K562 (cell line): ENCODE measurements around the gene UBA7. TPM values are rescaled to one million over a fixed set of nuclear protein-coding genes. Genes with fewer than 3 reads are reported as not detected.

Experiments used
- CREB1 ChIP-seq, 2 experiments: sonication (generic) in 1 of 2; formaldehyde crosslinking in 1 of 2; IDR thresholded peaks; 2 replicates each; pipeline versions ENCODE4 v1.6.1 to v1.8.0; 2012 to 2022; ENCODE audit warnings: inconsistent platforms in 1 of 2, mild to moderate bottlenecking in 1 of 2, missing genetic modification reagents in 1 of 2, moderate library complexity in 1 of 2
- ELF2 ChIP-seq: fragments of 250-450 bp; sonication (Bioruptor Pico); IDR thresholded peaks from 2 replicates; pipeline ENCODE4 v1.5.0; 2021; ENCODE audit warnings: mild to moderate bottlenecking
- ESRRB ChIP-seq: fragments of 250-450 bp; sonication (Bioruptor Pico); IDR thresholded peaks from 2 replicates; pipeline ENCODE4 v1.5.0; 2020; ENCODE audit warnings: mild to moderate bottlenecking, moderate library complexity, borderline replicate concordance
- EZH2 ChIP-seq: IDR thresholded peaks from 2 replicates; pipeline ENCODE4 v1.6.1; 2012; ENCODE audit warnings: low read depth, mild to moderate bottlenecking, inconsistent platforms, low read length, borderline replicate concordance
- FOXK2 ChIP-seq, 2 experiments: fragments of 450-650 bp; IDR thresholded peaks in 1 of 2; conservative IDR thresholded peaks in 1 of 2; 2 replicates each; pipeline ENCODE4 v1.6.1; 2016; ENCODE audit warnings: low read depth in 2 of 2, mild to moderate bottlenecking in 1 of 2
- HCFC1 ChIP-seq: IDR thresholded peaks from 2 replicates; pipeline ENCODE4 v1.6.1; 2012; ENCODE audit warnings: low read depth, low read length, improper control_type of control experiment
- NR2C2 ChIP-seq, 2 experiments: fragments of 200-800 bp in 1 of 2; sonication (Bioruptor generic) in 1 of 2; sonication (generic) in 1 of 2; formaldehyde crosslinking in 1 of 2; IDR thresholded peaks; 2 replicates each; pipeline versions ENCODE4 v1.6.1 to v1.8.0; 2016 to 2022; ENCODE audit warnings: mild to moderate bottlenecking in 1 of 2, missing compliant biosample characterization in 1 of 2, missing genetic modification characterization in 1 of 2, missing genetic modification reagents in 1 of 2
- RNF2 ChIP-seq: sonication (generic); IDR thresholded peaks from 2 replicates; pipeline ENCODE4 v1.6.1; 2016
- TCFL5 ChIP-seq: fragments of 250-450 bp; sonication (Bioruptor Pico); conservative IDR thresholded peaks from 2 replicates; pipeline ENCODE4 v1.6.1; 2021; ENCODE audit warnings: mild to moderate bottlenecking, moderate library complexity, matching md5 sums
- ZNF197 ChIP-seq: fragments of 200-800 bp; sonication (Bioruptor generic); IDR thresholded peaks from 2 replicates; pipeline ENCODE4 v1.6.1; 2016; ENCODE audit warnings: low read depth, missing genetic modification characterization, missing compliant biosample characterization
- ZNF584 ChIP-seq: fragments of 200-800 bp; sonication (Bioruptor generic); IDR thresholded peaks from 2 replicates; pipeline ENCODE4 v1.6.1; 2016; ENCODE audit warnings: low read depth, mild to moderate bottlenecking, missing genetic modification characterization, missing compliant biosample characterization
- polyA plus RNA-seq, 8 experiments: library from polyadenylated mRNA; depleted of rRNA in 4 of 8; stranded (reverse) in 5 of 8; unstranded in 3 of 8; fragments of >200 nt; fragmentation: Nextera tagmentation in 2 of 8; fragmentation: Illumina TruSeq in 1 of 8; extraction: Ambion mirVana in 2 of 8; extraction: Trizol in 1 of 8; gene quantifications; 2 replicates each; pipeline versions ENCODE4 v1.2.1 to v1.2.3, GENCODE V29; 2011 to 2014; ENCODE audit warnings: inconsistent platforms in 1 of 8, missing spikeins in 1 of 8
- total RNA-seq, 7 experiments: library from RNA; depleted of rRNA in 6 of 7; stranded (reverse); fragments of >200 nt in 6 of 7; fragmentation: Illumina TruSeq in 2 of 7; extraction: Trizol in 2 of 7; gene quantifications; 2 replicates each; pipeline versions ENCODE4 v1.2.1 to v1.2.3, GENCODE V29; 2011 to 2021; ENCODE audit warnings: low replicate concordance in 1 of 7
- TF ChIP-seq, protein P1 (sequence below): sonication (generic); formaldehyde crosslinking; IDR thresholded peaks from 2 replicates; pipeline ENCODE4 v1.8.0; 2023; ENCODE audit warnings: missing genetic modification reagents, mild to moderate bottlenecking, borderline replicate concordance
- TF ChIP-seq, protein P2 (sequence below): sonication (generic); formaldehyde crosslinking; IDR thresholded peaks from 2 replicates; pipeline ENCODE4 v1.9.0; 2022; ENCODE audit warnings: mild to moderate bottlenecking, missing genetic modification reagents
- TF ChIP-seq, protein P3 (sequence below): fragments of 450-650 bp; formaldehyde crosslinking; IDR thresholded peaks from 2 replicates; pipeline ENCODE4 v1.4.0; 2020; ENCODE audit warnings: mild to moderate bottlenecking, mixed read lengths
- TF ChIP-seq, protein P4 (sequence below): fragments of 250-450 bp; sonication (Bioruptor Pico); IDR thresholded peaks from 2 replicates; pipeline ENCODE4 v1.5.0; 2022; ENCODE audit warnings: mild to moderate bottlenecking

The UBA7 gene
- total and polyA plus RNA-seq, 9 of the 15 experiments (the other 6 are each of a cell fraction or from before 2014, with no cell fraction given), result 0.17 to 3.3 (median 2.0) TPM

DNA sequence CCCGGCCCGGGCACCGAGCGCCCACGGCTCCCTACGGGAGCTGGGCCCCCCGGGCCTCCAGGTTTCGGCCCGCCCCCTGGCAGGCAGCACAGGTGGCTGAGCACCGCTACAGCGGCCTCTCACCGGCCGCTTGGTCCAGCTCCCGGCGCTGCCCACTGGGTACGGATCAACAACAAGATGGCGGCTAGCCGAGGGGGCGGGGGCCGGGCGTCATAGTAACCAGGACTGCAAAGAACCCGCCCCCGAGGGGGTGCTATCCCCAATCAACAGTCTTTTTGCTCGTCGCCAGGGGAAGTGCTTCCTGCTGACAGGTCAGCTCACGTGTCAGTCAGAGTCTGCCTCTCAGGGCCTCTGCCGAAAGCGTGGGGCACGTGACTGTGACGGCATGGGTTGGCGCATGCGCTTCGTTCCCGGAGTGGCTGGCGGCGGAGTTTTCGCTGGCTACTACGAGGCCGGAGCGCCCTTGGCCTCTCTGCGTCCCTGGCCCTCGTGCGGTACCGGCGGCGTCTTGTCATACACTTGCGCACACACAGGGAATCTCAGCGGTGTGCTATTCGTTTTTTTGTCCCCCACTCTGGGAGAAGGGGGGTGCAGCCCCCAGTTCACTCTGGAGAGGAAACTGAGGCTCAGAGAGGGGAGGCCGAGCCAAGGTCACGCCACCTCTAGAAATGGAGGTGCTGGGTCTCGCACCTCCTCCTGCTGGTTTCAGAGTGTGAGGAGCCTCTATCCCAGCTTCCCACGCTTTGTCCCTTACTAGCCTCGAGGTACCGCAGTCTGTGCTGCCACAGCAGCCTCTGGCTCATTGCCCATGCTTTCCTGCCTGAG, 27.2 kb downstream of the UBA7 start, which contains the start of gene IP6K1 (continued):
- TF ChIP-seq, protein P1, sequence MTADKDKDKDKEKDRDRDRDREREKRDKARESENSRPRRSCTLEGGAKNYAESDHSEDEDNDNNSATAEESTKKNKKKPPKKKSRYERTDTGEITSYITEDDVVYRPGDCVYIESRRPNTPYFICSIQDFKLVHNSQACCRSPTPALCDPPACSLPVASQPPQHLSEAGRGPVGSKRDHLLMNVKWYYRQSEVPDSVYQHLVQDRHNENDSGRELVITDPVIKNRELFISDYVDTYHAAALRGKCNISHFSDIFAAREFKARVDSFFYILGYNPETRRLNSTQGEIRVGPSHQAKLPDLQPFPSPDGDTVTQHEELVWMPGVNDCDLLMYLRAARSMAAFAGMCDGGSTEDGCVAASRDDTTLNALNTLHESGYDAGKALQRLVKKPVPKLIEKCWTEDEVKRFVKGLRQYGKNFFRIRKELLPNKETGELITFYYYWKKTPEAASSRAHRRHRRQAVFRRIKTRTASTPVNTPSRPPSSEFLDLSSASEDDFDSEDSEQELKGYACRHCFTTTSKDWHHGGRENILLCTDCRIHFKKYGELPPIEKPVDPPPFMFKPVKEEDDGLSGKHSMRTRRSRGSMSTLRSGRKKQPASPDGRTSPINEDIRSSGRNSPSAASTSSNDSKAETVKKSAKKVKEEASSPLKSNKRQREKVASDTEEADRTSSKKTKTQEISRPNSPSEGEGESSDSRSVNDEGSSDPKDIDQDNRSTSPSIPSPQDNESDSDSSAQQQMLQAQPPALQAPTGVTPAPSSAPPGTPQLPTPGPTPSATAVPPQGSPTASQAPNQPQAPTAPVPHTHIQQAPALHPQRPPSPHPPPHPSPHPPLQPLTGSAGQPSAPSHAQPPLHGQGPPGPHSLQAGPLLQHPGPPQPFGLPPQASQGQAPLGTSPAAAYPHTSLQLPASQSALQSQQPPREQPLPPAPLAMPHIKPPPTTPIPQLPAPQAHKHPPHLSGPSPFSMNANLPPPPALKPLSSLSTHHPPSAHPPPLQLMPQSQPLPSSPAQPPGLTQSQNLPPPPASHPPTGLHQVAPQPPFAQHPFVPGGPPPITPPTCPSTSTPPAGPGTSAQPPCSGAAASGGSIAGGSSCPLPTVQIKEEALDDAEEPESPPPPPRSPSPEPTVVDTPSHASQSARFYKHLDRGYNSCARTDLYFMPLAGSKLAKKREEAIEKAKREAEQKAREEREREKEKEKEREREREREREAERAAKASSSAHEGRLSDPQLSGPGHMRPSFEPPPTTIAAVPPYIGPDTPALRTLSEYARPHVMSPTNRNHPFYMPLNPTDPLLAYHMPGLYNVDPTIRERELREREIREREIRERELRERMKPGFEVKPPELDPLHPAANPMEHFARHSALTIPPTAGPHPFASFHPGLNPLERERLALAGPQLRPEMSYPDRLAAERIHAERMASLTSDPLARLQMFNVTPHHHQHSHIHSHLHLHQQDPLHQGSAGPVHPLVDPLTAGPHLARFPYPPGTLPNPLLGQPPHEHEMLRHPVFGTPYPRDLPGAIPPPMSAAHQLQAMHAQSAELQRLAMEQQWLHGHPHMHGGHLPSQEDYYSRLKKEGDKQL (CRISPR knock-in tag), result no peak
- TF ChIP-seq, protein P2, sequence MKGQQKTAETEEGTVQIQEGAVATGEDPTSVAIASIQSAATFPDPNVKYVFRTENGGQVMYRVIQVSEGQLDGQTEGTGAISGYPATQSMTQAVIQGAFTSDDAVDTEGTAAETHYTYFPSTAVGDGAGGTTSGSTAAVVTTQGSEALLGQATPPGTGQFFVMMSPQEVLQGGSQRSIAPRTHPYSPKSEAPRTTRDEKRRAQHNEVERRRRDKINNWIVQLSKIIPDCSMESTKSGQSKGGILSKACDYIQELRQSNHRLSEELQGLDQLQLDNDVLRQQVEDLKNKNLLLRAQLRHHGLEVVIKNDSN (CRISPR knock-in tag), result peak; percentile 100
- no peak for TF ChIP-seq NR2C2 (CRISPR knock-in tag; IDR thresholded peaks at IDR 0.05)
- no peak for TF ChIP-seq NR2C2 (tag; IDR thresholded peaks at IDR 0.05)
- TF ChIP-seq, protein P3, sequence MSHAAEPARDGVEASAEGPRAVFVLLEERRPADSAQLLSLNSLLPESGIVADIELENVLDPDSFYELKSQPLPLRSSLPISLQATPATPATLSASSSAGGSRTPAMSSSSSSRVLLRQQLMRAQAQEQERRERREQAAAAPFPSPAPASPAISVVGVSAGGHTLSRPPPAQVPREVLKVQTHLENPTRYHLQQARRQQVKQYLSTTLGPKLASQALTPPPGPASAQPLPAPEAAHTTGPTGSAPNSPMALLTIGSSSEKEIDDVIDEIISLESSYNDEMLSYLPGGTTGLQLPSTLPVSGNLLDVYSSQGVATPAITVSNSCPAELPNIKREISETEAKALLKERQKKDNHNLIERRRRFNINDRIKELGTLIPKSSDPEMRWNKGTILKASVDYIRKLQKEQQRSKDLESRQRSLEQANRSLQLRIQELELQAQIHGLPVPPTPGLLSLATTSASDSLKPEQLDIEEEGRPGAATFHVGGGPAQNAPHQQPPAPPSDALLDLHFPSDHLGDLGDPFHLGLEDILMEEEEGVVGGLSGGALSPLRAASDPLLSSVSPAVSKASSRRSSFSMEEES, result peak; percentile 97
- TF ChIP-seq RNF2, result no peak
- TF ChIP-seq ZNF197 (CRISPR knock-in tag), result no peak
- no peak for TF ChIP-seq ELF2 (CRISPR knock-in tag)
- TF ChIP-seq ESRRB (CRISPR knock-in tag), result no peak
- peak; percentile 58 for TF ChIP-seq CREB1 (IDR thresholded peaks at IDR 0.05)
- TF ChIP-seq CREB1 (CRISPR knock-in tag; IDR thresholded peaks at IDR 0.05), result peak; percentile 87
- TF ChIP-seq, protein P4, sequence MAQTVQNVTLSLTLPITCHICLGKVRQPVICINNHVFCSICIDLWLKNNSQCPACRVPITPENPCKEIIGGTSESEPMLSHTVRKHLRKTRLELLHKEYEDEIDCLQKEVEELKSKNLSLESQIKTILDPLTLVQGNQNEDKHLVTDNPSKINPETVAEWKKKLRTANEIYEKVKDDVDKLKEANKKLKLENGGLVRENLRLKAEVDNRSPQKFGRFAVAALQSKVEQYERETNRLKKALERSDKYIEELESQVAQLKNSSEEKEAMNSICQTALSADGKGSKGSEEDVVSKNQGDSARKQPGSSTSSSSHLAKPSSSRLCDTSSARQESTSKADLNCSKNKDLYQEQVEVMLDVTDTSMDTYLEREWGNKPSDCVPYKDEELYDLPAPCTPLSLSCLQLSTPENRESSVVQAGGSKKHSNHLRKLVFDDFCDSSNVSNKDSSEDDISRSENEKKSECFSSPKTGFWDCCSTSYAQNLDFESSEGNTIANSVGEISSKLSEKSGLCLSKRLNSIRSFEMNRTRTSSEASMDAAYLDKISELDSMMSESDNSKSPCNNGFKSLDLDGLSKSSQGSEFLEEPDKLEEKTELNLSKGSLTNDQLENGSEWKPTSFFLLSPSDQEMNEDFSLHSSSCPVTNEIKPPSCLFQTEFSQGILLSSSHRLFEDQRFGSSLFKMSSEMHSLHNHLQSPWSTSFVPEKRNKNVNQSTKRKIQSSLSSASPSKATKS (CRISPR knock-in tag), result no peak
- peak; percentile 31 for TF ChIP-seq HCFC1
- TF ChIP-seq EZH2, result no peak
- peak; percentile 70 for TF ChIP-seq ZNF584 (CRISPR knock-in tag)
- TF ChIP-seq FOXK2 (conservative IDR thresholded peaks at IDR 0.05 in 1 of 2, IDR thresholded peaks at IDR 0.05 in 1 of 2; ENCODE audit: low read depth in 2 of 2), result peak; percentile 81 to 83
- no peak for TF ChIP-seq TCFL5
